HEK293T (cell line): ENCODE measurements around the gene GUCD1.

Source experiments
- CTCF ChIA-PET: fragments of 350-600 bp; formaldehyde crosslinking; extraction: SDS; loops from one replicate; lab custom pipeline; 2021; ENCODE audit warnings: antibody characterized with exemption, inconsistent platforms; lab: Yijun Ruan, JAX
- POLR2A ChIA-PET: fragments of 350-600 bp; formaldehyde crosslinking; extraction: SDS; loops from one replicate; lab custom pipeline; 2020; ENCODE audit warnings: antibody characterized with exemption, inconsistent platforms; lab: Yijun Ruan, JAX
- DNase-seq: peaks from one replicate; pipeline ENCODE4 v3.0.0; 2012; ENCODE audit warnings: mixed read lengths; ENCODE audit errors: extremely low spot score
- ARNT ChIP-seq: fragments of 450-650 bp; IDR thresholded peaks from 2 replicates; pipeline ENCODE4 v1.6.1; 2017; ENCODE audit warnings: mild to moderate bottlenecking
- BHLHE40 ChIP-seq: fragments of 450-650 bp; IDR thresholded peaks from 2 replicates; pipeline ENCODE4 v1.6.1; 2016; ENCODE audit warnings: mild to moderate bottlenecking, moderate library complexity, borderline replicate concordance
- CTBP1 ChIP-seq: fragments of 450-650 bp; IDR thresholded peaks from 2 replicates; pipeline ENCODE4 v1.6.1; 2016; ENCODE audit warnings: borderline replicate concordance
- ELF4 ChIP-seq: fragments of 450-650 bp; IDR thresholded peaks from 2 replicates; pipeline ENCODE4 v1.6.1; 2017; ENCODE audit warnings: antibody characterized with exemption
- FOXA1 ChIP-seq: fragments of 450-650 bp; IDR thresholded peaks from 2 replicates; pipeline ENCODE4 v1.6.1; 2016; ENCODE audit warnings: mild to moderate bottlenecking
- FOXK2 ChIP-seq: fragments of 450-650 bp; IDR thresholded peaks from 2 replicates; pipeline ENCODE4 v1.6.1; 2016; ENCODE audit warnings: mild to moderate bottlenecking
- FOXM1 ChIP-seq: fragments of 450-650 bp; IDR thresholded peaks from 2 replicates; pipeline ENCODE4 v1.6.1; 2017; ENCODE audit warnings: mild to moderate bottlenecking, borderline replicate concordance
- HDGF ChIP-seq: fragments of 450-650 bp; IDR thresholded peaks from 2 replicates; pipeline ENCODE4 v1.6.1; 2017; ENCODE audit warnings: antibody characterized with exemption, borderline replicate concordance
- L3MBTL2 ChIP-seq: fragments of 450-650 bp; conservative IDR thresholded peaks from 2 replicates; pipeline ENCODE4 v1.6.1; 2016; ENCODE audit warnings: mild to moderate bottlenecking
- LEF1 ChIP-seq: fragments of 450-650 bp; IDR thresholded peaks from 2 replicates; pipeline ENCODE4 v1.6.1; 2017; ENCODE audit warnings: mild to moderate bottlenecking, borderline replicate concordance
- NFRKB ChIP-seq: fragments of 450-650 bp; IDR thresholded peaks from 2 replicates; pipeline ENCODE4 v1.6.1; 2016; ENCODE audit warnings: mild to moderate bottlenecking, moderate library complexity
- PKNOX1 ChIP-seq: fragments of 450-650 bp; IDR thresholded peaks from 2 replicates; pipeline ENCODE4 v1.6.1; 2016
- SP1 ChIP-seq: fragments of 450-650 bp; IDR thresholded peaks from 2 replicates; pipeline ENCODE4 v1.6.1; 2017
- SUZ12 ChIP-seq: fragments of 450-650 bp; IDR thresholded peaks from 2 replicates; pipeline ENCODE4 v1.6.1; 2016; ENCODE audit warnings: mild to moderate bottlenecking
- TARDBP ChIP-seq: fragments of 450-650 bp; IDR thresholded peaks from 2 replicates; pipeline ENCODE4 v1.6.1; 2016
- ZNF384 ChIP-seq: fragments of 450-650 bp; IDR thresholded peaks from 2 replicates; pipeline ENCODE4 v1.6.1; 2016

Gene GUCD1

GRCh38 chr22:24579258-24579601 lies 24.3 kb upstream of the GUCD1 start:
- TF ChIP-seq PKNOX1, result peak; percentile 35; the same call in 1 of the 2 replicates
- TF ChIP-seq L3MBTL2, result no peak
- CTCF ChIA-PET, result no interaction called here
- DNase-seq, result no peak
- POLR2A ChIA-PET, result interaction anchor here (1.2 kb wide), 1 partner anchor 12 kb away, joined by 3 read pairs; no protein-coding TSS in a partner anchor

GRCh38 chr22:24578355-24579257 lies 23.7 kb upstream of the GUCD1 start:
- ChIA-PET POLR2A (interaction anchor here (0.9 kb wide), 1 partner anchor 1079 kb away, joined by 3 read pairs; no protein-coding TSS in a partner anchor), CTCF (no interaction called here)
- DNase-seq, result no peak
- no peak for TF ChIP-seq SP1
- no peak for TF ChIP-seq ARNT
- TF ChIP-seq L3MBTL2, result no peak
- TF ChIP-seq NFRKB, result no peak
- no peak for TF ChIP-seq HDGF
- no peak for TF ChIP-seq FOXA1
- no peak for TF ChIP-seq BHLHE40
- TF ChIP-seq LEF1, result no peak
- no peak for TF ChIP-seq ZNF384
- TF ChIP-seq SUZ12, result no peak
- no peak for TF ChIP-seq ELF4
- no peak for TF ChIP-seq CTBP1
- TF ChIP-seq FOXM1, result no peak
- no peak for TF ChIP-seq TARDBP
- no peak for TF ChIP-seq FOXK2
- TF ChIP-seq PKNOX1, result no peak

- TF ChIP-seq LEF1 (no peak), HDGF (no peak), ARNT (no peak), NFRKB (no peak), FOXA1 (no peak), SP1 (no peak), FOXM1 (no peak), ELF4 (no peak), SUZ12 (no peak), BHLHE40 (no peak), L3MBTL2 (no peak), TARDBP (no peak), CTBP1 (no peak), PKNOX1 (no peak), FOXK2 (no peak), ZNF384 (no peak)
Observed at GRCh38 chr22:24576778-24577177, 21.8 kb upstream of the GUCD1 start.

GRCh38 chr22:24571266-24571665 lies 16.3 kb upstream of the GUCD1 start:
- DNase-seq, result no peak
- CTCF ChIA-PET, result no interaction called here
- POLR2A ChIA-PET, result interaction anchor here (1.0 kb wide), 1 partner anchor 15 kb away, joined by 5 read pairs; the partner anchor contains the start of gene SNRPD3
- TF ChIP-seq ELF4 (no peak), FOXA1 (no peak), SUZ12 (no peak), CTBP1 (no peak)

More at GRCh38 chr22:24576778-24577177, 21.8 kb upstream of the GUCD1 start:
- ChIA-PET POLR2A (no interaction called here), CTCF (interaction anchor here (0.7 kb wide), 1 partner anchor 885 kb away, joined by 3 read pairs; no protein-coding TSS in a partner anchor)
- no peak for DNase-seq

- CTCF ChIA-PET, result no interaction called here
- POLR2A ChIA-PET, result interaction anchor here (0.7 kb wide), 1 partner anchor 13 kb away, joined by 3 read pairs; the partner anchor contains the start of gene GUCD1
Observed at GRCh38 chr22:24567668-24568067, 12.7 kb upstream of the GUCD1 start.

GRCh38 chr22:24566899-24567511 lies 12.1 kb upstream of the GUCD1 start:
- CTCF ChIA-PET, result no interaction called here

More at GRCh38 chr22:24567668-24568067, 12.7 kb upstream of the GUCD1 start:
- TF ChIP-seq ELF4, result no peak
- no peak for DNase-seq

More at GRCh38 chr22:24566899-24567511, 12.1 kb upstream of the GUCD1 start:
- POLR2A ChIA-PET, result interaction anchor here (3.8 kb wide), 1 partner anchor 13 kb away, joined by 17 read pairs; the partner anchor contains the start of gene GUCD1
- TF ChIP-seq PKNOX1, result no peak
- no peak for TF ChIP-seq LEF1
- TF ChIP-seq ZNF384, result no peak
- no peak for TF ChIP-seq BHLHE40
- TF ChIP-seq SUZ12, result no peak
- no peak for TF ChIP-seq L3MBTL2
- TF ChIP-seq CTBP1, result no peak
- no peak for TF ChIP-seq TARDBP
- TF ChIP-seq SP1, result no peak
- TF ChIP-seq HDGF, result no peak
- TF ChIP-seq FOXM1, result no peak
- TF ChIP-seq FOXK2, result no peak
- no peak for TF ChIP-seq ARNT
- TF ChIP-seq FOXA1, result no peak
- no peak for DNase-seq
